RPMI7951 (cell line): Measurements from ENCODE around the gene SMIM32. TPM values are rescaled to one million over a fixed set of nuclear protein-coding genes. Genes with fewer than 3 reads are reported as not detected.

Experiments
- DNase-seq: peaks from one replicate; pipeline ENCODE4 v3.0.0-alpha.2; 2012; ENCODE audit warnings: low read depth
- total RNA-seq: library from RNA; depleted of rRNA; stranded (reverse); fragments of >200 nt; shearing (Covaris generic); gene quantifications from 2 replicates; pipeline ENCODE4 v1.2.3, GENCODE V29; 2014

Gene SMIM32
- total RNA-seq, 1 experiment from 2014 or later, result not detected

DNA sequence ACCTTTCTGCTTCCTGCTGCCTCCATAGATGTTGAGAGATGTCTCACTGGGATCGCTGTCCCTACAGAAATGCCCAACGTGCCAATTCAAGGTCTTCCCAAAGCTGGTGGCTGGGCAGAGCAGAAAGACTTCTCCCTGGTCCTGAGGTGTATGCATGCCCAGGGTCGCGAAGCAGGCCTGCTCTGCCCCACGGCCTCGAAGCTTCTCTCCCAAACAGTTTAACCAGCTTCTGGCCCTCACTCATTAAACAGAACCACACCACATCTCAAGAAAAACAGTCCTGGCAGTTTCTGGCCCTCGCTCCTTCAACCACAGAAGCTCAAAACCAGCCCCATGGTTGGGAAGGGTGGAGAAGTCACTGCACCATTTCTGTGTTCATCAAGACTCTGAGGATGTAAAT, 14.7 kb upstream of the SMIM32 start:
- no peak for DNase-seq

DNA sequence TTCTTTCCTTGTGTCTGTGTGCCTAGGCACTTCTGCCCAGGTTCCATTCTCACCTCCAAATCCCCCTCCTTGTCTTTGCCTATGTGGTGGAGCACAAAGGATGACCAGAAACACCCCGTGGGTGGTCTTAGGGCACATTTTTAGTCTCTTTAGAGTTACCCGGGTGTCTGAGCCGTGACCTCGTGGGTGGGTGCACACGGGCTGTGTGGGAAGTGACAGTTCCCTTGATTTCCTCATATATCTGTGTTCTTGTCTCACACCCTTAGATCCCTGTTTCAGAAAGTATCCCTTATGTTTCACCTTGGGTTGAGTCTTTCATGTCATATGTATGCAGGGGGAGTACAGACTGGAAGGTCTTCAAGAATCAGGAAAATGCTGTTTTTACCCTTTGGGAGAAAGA, 13.4 kb upstream of the SMIM32 start:
- no peak for DNase-seq

DNA sequence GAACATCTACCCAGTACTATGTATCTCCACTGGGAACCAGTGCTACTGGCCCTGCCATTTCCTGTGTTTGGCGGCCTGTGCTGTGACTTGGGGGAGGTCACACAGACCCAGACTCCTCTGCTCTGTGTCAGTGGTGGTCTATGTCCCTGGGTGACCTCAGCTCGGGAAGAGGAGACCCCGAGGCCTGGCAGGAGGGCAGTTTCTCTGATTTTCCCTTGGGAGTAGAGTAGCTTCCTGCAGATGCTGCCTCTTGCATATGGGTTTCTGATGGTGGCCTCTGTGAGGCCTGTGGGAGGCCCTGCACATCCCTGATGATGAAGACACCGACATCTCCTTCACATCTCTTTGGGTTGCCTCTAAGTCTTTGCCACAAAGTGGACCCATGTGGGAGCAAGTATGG, 13.0 kb upstream of the SMIM32 start:
- no peak for DNase-seq

DNA sequence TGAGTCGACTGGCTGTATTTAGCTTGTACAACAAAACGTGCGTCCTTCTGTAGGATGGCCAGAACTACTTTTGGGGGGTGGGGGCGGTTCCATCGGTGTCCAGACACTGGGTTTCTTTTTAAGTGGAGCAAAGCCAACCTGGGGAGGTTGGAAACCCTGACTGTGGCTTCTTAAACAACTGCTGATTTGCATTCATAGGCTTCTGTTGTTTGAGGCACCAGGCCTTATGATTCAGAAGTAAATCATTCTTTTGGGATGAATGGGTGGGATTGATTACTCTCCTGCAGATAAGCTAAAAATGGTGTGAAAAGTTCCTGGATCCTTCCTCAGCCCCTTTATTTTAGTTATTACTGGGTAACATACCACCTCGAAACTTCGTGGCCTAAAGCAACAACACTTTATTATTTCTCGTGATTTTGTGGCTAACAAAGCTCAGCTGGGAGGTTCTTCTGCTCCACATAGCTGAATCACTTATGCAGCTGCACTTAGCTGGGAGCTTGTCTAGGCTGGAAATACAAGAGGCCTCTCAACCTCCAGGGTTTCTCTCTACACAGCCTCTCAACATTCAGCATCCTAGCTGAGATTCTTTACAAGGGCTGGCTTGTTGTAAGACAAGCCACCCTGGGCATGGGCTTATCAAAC, 12.2 kb upstream of the SMIM32 start:
- DNase-seq, result no peak

DNA sequence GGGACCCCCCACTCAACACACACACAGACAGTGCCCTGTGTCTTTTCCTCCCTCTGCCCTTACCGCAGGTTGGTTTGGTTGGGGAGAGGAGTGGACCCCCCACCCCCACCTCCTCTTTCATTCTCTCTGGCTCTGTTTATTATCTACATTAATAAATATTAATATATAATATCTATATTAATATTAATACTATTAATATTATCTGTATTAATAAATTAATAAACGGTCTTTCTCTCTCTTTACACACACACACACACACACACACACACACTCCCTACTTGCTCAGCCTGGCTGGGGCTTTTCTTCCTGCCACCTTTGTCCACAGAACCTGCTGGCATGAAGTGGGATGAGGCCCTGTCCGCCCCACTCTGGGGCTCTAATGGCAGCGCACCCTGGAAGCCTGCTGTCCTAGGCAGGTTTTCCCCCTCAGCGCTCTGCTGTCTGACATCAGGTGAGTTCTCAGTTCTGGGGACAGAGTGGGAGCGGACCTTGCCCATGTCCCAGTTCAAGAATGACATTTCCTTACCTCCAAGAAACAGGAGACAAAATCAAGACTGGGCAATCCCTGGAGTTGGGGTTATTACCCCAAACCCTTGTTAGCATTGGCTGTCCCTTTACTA, 10.5 kb upstream of the SMIM32 start:
- DNase-seq, result no peak

DNA sequence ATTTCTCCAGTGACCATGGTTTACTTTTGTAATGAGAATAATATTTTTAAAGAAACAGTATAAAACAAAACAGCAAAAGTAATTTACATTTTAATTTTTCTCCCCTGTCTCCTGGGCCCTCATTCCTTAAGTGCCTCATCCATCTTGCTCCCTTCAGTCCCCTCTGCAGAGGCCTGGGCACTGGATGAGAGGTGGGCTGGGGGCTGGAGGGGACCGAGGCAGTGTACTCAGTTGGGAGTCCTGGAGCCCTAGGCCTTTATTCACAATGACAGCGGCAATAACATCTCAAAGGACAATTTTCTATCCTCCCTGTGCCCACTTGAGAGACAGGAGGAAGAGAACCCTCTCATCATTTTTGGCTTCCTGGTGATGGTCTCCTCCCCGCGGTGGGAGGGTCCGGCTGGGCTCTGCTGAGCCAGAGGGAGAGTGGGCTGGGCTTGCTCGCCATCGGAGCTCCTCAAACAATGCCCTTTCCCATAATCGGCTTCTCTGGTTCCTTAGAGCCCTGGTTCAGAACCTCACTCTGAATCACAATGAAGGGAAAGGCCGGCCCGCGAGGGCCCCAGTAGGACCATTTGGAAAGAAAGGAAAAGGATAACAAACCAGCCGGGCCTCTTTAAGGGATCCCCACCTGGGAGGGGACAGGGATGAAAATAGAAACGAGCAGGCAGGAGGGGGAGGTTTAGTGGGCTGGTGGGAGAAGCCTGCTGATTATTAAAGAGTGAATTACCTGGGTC, 9.7 kb upstream of the SMIM32 start:
- DNase-seq, result no peak

DNA sequence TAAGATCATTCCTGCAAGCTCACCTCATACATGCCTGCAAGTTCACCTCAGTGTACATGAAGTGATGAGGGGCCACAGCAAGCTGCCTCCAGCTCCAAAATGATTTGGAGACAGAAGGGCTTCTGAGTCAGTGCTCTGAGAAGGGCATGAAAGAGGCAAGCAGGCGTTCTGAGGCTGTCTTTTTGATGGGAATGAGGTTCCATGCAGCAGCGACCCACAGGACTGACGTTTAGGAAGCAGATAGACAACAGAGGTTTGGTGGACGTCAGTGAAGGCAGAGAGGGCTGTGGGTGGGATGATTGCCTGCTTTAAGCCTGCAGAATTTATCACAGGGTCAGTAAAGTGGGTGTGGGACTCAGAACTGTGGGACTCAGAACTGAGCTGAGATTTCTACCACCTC, 8.9 kb upstream of the SMIM32 start:
- DNase-seq, result no peak

DNA sequence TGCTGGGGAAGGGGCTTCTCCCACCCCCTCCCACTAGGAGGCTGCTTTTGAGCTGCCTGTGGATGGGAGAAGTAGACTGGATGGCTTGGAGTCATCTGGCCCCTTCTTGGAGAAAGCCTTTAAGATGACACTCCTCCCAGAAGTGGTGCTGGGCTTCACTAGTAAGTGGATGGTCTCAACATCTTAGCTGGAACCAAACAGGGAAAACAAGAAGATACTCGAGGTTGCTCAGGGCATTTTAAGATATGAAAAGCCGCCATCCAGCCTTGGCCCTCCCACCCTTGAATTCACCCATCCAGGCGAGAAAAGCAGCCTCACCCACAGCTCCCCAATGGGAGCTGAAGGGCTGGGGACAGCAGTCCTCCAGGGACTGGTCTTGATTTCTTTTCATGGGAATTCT, 7.8 kb upstream of the SMIM32 start:
- no peak for DNase-seq

DNA sequence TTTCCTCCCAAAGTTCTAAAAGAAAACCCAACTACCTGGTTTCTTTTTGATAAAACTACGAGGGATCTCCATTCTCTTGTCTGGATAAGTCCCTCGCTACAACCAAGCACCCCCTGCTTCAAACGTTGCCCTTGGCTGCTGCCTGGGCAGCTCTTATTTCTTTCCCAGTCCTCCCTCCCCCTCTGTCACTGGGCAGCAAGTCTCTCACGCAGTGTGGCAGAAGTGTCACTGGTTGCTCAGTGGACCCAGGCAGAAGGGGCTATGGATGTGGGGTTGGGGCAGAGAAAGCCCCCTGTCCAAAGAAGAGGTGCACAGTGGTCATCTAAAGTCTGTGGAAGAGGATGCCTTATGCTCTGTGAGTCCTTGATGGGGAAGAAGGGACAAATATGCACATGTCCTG, 7.2 kb upstream of the SMIM32 start:
- DNase-seq, result no peak

DNA sequence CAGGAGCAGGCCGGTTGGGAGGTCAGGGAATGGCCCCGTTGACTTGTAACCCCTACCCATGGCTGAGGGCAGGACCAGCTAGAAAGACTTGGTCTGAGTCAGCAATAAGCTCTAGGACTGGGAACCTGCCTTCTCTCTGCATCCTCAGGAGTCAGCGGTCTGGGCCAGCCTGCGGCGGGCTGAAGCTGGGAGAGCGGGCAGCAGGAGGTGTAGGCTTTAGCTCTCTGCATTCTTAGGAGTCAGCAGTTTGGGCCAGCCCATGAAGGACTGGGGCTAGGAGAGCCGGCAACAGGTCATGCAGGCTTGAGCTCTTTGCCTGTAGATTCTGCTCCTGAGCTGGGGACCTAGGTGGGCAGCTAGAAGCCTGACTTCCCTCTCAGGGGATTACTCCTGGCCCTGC, 6.4 kb upstream of the SMIM32 start:
- DNase-seq, result no peak

DNA sequence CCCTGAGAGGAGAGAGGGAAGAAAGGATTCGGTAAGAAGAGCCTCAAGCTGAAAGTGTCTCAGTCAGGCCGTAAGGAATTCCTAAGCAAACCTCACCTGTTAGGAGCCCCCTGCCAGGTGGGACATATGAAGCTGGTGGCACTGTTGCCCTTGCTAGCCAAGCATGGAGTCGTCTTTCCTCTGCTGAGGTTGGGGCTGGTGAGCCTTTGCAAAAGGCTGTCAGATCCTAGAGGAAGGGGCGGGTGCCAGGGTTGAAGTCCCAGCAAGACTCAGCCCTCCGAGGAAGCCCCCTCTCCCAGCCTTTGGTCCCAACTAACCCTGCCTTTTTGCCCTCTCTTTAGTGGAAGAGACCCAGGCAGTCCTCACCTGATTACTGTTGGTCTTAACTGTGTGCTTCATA, 5.5 kb upstream of the SMIM32 start:
- no peak for DNase-seq

DNA sequence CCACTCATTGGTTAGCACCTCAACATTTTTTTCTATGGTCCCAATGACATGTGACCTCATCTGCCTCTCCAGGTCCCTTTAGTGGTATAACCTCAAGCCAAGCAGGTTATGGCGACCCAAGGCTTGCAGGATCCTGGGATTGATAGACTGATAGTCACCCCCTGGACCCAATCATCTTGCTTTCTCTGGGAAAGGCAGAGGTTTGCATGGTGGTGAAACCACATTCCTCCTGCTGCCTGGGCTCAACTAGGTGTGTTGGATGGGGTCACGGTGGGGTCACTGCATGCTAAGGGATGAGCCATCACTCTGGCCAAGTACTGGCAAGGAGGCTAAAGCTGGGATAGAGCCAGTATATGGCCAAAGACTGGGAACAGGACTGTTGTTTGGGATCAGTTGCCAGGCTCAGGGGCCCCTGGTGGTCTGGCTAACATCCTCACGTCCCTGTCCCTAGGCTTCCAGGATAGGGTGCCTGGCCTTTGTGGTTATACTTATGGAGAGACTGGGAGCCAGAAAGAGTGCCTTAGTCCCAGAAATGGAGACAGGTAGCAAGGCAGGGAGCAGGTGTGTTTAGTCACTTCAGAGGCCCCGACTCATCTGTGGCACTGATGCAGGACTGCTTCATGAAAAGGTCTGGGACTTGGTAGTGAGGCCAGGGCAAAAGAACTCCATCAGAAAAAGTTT, 4.6 kb upstream of the SMIM32 start:
- DNase-seq, result no peak

DNA sequence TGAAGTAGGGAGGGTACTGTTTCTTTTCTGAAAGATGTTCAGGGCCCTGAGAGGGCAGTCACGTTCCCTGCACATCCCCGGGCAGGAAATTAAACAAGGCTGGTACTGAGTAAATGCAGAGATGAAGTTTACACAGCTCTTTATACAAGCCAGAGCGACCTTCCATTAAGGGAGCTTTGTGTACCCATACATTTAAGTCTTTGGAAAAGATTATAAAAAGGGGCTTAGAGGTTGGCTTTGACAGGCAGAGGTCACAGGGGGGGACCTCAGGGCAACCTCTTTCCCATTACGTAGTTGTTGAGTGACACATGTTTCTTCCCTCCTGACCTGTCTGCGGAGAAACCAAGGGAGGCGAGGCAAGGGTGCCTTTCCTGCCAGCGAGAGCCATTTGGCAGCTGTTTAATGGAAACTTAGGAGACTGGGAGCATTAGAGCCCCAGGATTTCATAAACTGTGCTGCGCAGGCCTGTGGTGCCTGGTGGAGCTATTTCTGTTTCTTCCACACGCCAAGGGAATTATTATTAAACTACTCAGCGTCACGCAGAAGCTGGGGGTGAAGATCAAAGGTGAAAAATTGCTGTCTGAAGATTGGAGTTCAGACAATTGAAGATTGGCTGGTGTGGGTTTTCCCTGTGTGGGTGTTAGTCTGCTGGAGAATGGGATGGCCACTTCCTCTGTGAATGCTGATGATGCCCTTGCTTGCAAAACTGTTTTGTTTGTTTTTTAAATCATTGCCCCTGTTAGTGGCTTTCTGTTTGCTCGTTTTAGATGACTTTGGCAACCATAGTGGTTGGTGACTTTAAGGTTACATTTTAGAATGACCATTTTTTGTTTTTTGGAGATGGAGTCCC, 3.2 kb upstream of the SMIM32 start:
- no peak for DNase-seq

DNA sequence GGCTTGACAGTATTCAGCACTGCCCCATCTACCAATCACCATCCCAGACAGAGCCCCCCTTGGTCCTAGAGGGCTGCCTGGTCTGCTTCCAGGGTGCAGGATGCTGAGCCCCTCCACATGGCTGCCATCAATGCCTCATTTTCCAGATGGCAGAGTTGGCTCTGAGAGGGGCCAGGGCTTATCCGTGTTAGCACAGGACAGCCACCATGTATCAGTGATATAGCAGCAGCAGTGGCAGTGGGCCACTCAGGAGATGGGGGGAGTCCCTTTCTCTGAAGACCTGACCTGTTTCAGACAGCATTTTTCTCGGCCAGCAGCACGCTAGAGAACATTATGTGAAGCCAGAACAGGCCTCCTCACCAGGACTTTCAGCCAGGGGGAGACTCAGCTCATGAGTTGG, 1.6 kb upstream of the SMIM32 start:
- no peak for DNase-seq

DNA sequence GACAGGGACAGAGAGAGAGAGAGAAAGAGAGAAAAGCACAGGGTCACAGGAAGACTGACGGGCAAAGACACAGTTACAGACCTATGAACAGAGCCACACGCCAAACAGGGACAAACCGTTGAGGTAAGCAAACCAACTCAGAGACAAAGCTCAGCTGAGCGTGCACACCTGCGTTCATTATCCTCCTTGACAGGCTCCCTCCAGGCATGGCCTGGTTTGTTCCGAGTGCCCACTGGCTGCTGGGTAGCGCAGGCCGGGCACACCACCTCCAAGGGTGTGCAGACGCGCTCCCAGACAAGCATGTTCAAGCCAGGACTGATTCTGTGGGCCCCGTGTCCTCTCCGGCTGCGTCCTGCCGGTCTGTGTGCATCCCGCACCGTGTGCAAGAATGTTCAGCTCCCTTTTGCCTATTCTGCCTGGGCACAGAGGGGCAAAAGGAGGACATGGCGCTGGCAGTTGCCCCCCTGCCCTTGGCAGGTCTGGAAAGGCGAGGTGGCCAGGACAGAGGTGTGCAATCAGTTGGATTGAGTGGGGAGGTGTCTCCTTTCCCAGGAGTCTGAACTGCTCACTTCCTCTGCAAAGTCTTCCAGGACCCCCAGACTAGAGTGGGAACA, 467 bp upstream of the SMIM32 start:
- no peak for DNase-seq

DNA sequence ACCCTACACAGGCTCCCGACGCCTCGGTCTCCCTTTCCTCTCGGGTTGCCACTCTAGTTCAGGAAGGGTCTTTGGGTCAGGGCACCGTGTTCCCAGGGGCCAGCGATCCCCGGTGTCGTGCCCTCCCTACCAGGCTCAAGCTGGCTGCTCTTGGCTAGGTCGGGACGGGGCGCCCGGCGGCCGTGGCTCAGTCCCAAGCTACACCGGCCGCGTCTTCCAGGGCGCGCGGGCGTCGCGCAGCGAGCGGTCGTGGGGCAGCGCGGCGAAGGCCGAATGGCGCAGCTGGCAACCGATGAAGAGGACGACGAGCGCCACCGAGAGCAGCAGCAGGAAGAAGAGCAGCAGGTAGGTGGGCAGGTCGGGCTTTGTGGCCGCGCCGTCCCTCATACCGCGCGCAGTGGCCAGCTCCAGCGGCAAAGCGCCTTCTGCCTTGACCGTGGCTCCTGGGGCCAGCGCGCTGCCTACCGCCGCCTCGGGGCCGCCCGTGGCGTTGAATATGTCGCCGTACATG, 892 bp downstream of the SMIM32 start:
- no peak for DNase-seq

DNA sequence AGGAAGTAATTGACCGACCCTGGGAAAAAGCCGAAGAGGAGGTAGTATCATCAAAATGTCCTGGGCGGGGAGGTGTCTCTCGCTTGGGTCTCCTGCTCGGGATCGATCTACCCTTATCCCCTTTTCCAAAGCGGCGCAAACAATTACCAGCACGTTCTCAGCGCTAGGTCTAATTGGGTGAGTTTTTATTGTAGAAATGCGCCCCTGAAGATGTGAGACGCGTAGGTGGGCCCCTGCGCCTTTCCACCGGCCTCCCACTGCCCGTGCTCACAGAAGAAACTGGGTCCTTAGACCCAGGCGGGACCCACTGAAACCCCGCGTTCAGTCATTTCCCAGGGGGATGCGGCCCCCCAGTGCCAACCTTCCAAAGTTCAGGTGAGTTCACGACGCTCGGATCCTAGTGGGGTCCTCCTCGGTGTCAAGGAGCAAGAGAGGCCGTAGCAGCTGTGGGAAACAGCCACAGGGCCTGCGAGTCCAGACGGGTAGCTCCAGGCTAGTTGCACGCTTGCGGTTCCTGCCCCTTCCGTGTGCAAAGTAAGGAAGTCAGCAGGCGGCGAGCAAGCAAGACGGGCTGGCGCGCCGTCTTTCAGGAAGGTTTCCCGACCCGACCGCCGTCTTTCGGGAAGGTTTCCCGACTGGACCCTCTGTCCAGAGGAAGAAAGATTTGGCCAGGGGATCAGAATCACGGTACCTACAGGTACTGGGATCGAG, 1.5 kb downstream of the SMIM32 start:
- DNase-seq, result peak; percentile 8

DNA sequence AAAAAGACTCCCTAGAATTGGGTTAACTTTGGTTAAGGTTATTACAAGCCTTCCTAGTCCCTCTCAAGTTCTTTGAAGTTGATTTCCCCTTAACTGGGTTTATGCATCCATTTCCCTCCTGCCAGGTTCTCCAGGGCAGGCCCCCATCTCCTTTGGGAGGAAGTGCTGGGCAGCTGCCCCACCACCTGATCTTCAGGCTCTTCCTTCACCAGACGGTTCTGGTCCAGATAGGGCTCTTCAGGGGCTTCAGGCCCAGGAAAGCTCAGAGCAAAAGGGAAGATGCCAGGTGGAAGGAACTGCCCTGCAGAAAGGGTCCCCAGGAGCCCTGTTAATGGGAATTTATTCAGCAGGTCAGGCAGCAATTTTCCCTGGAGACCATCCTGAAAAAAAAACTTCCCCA, 2.1 kb downstream of the SMIM32 start:
- no peak for DNase-seq

DNA sequence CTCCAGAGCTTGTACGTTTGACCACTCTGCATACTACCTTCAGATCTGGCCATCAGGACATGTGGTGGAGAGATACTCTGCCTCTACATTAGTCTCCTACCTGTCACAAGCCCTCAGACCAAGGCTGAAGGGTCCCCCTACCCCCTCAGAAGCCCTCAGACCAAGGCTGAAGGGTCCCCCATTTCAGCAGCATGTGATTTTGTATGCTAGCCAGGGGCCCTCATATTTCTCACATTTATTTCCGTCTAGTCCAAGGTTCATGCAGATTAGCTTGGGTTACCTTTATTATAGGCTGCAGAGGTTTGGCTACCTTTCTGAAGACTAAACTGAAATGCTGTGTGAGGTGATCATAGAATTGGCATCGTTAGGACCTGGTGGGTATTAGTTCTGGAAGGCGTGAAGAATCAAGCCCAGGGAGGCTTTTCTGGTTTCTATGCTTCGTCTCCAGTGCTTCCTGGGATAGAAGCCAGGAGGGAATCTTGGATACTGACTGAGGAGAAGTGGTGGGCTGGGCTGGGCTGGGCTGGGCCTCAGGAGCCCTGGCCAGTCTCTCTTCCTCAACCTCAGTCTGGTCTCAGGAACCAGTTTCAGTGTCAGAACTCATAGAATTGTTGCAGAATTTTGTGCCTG, 2.8 kb downstream of the SMIM32 start:
- no peak for DNase-seq

DNA sequence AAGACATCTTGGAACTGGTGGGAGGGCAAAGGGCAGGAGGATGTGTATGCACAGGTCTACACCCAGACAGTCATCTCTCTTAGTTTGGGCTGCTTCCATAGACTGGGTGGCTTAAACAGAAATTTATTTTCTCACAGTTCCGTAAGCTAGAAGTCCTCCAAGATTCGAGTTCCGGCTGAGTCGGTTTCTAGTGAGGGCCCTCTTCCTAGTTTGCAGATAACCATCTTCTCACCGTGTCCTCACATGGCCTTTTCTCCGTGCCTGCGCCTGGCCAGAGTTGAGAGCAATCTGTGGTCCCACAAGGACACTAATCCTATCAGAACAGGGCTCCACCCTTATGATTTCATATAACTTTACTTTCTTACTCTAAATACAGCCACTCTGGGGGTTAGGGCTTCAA, 4.1 kb downstream of the SMIM32 start:
- no peak for DNase-seq
